ENCODE measurements around the gene NCKAP5. TPM values are rescaled to one million over a fixed set of nuclear protein-coding genes. Genes with fewer than 3 reads are reported as not detected.
A peak's percentile ranks its signal among the peaks of the same experiment; 100 is the strongest.

Gene NCKAP5
- polyA plus RNA-seq (2013, experiment 1 of 2): 0.27 TPM
- 0.38 TPM for polyA plus RNA-seq (2013, experiment 2 of 2)

GRCh38 chr2:133568172-133568571 lies at the start of gene NCKAP5:
Gene NCKAP5, minus strand, starts transcription at chr2:133568463. Its CDS starts 50,937 bp downstream, at chr2:133517526.
- WGBS (ENCODE audit: extremely low coverage, insufficient coverage, low lambda C conversion rate): no CpG with 5 or more reads among the region's 12 CpGs
- Histone ChIP-seq H3K56ac (ENCODE audit: low read length) (no peak within 1 kb of the TSS), H2AK5ac (ENCODE audit: low read length) (no peak within 1 kb of the TSS), H3K79me1 (ENCODE audit: low read length) (no peaks in the 10 kb centered on the region), H3K4me3 (ENCODE audit: low read length) (no peak within 1 kb of the TSS), H3K79me2 (ENCODE audit: control insufficient read depth, insufficient read depth, low read length) (no peaks in the 10 kb centered on the region), H2BK15ac (replicated peaks; ENCODE audit: low read depth) (no peak within 1 kb of the TSS), H3K9ac (ENCODE audit: low read length) (no peak within 1 kb of the TSS), H3K27me3 (ENCODE audit: insufficient read depth, low read length, poor library complexity) (no peaks in the 10 kb centered on the region), H3K4me1 (ENCODE audit: control insufficient read depth, low read depth, low read length) (peaks cover 2% of the 10 kb centered on the region), H3K4ac (ENCODE audit: low read depth, low read length) (no peak within 1 kb of the TSS), H3K36me3 (ENCODE audit: control insufficient read depth, insufficient read depth, low read length) (no peaks in the 10 kb centered on the region), H4K8ac (ENCODE audit: low read depth, low read length) (no peak within 1 kb of the TSS), H3K27ac (ENCODE audit: low read depth, low read length) (no peak within 1 kb of the TSS), H3K18ac (ENCODE audit: low read length) (peak within 1 kb of the TSS; percentile 56), H4K5ac (ENCODE audit: low read length) (no peak within 1 kb of the TSS), H2BK120ac (ENCODE audit: low read depth, low read length) (no peak within 1 kb of the TSS), H3K23ac (ENCODE audit: low read length) (no peak within 1 kb of the TSS), H2BK5ac (ENCODE audit: low read length) (no peak within 1 kb of the TSS), H3K4me2 (ENCODE audit: low read length) (no peak within 1 kb of the TSS)
- DNase-seq: no peak

DNA sequence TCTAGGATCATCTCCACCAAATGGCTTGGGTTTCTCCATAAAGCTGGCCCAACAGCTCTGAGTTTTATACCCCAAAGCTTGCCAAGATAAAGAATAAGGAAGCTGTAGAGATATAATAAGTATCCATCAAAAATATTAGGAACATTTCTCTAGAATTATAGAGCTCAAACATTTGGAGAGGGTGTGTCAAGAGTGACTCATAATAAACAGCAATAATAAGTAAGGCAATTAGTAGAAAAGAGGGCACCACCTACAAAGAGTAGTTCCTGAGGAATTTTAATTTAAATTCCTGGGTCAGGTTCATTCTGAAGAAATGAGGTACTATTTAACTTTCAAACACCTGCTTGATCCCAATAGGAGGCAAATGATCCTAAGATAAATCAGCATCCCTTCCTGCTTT lies 41.4 kb upstream of the NCKAP5 start:
- no peak overlapping the region for H3K18ac ChIP-seq (ENCODE audit: low read length)
- H2BK120ac ChIP-seq (ENCODE audit: low read depth, low read length): no peak overlapping the region
- no peaks in the 10 kb centered on the region for H3K4me1 ChIP-seq (ENCODE audit: control insufficient read depth, low read depth, low read length)
- no peak for DNase-seq
- no peaks in the 10 kb centered on the region for H3K79me1 ChIP-seq (ENCODE audit: low read length)
- H3K27me3 ChIP-seq (ENCODE audit: insufficient read depth, low read length, poor library complexity): no peaks in the 10 kb centered on the region
- H3K9ac ChIP-seq (ENCODE audit: low read length): no peak overlapping the region
- H3K27ac ChIP-seq (ENCODE audit: low read depth, low read length): no peak overlapping the region
- H3K23ac ChIP-seq (ENCODE audit: low read length): no peak overlapping the region
- no peak overlapping the region for H4K8ac ChIP-seq (ENCODE audit: low read depth, low read length)
- no peak overlapping the region for H3K4me3 ChIP-seq (ENCODE audit: low read length)
- H3K4me2 ChIP-seq (ENCODE audit: low read length): no peak overlapping the region
- H3K56ac ChIP-seq (ENCODE audit: low read length): no peak overlapping the region
- H2BK5ac ChIP-seq (ENCODE audit: low read length): no peak overlapping the region
- H3K4ac ChIP-seq (ENCODE audit: low read depth, low read length): no peak overlapping the region
- no peaks in the 10 kb centered on the region for H3K36me3 ChIP-seq (ENCODE audit: control insufficient read depth, insufficient read depth, low read length)
- H4K5ac ChIP-seq (ENCODE audit: low read length): no peak overlapping the region
- no peaks in the 10 kb centered on the region for H3K79me2 ChIP-seq (ENCODE audit: control insufficient read depth, insufficient read depth, low read length)
- H2BK15ac ChIP-seq (replicated peaks; ENCODE audit: low read depth): no peak overlapping the region
- no peak overlapping the region for H2AK5ac ChIP-seq (ENCODE audit: low read length)

GRCh38 chr2:133608291-133608690 lies 40.0 kb upstream of the NCKAP5 start:
- no peak overlapping the region for H3K27ac ChIP-seq (ENCODE audit: low read depth, low read length)
- no peak overlapping the region for H4K8ac ChIP-seq (ENCODE audit: low read depth, low read length)
- H2BK15ac ChIP-seq (replicated peaks; ENCODE audit: low read depth): no peak overlapping the region
- no peak overlapping the region for H4K5ac ChIP-seq (ENCODE audit: low read length)
- no peak overlapping the region for H3K9ac ChIP-seq (ENCODE audit: low read length)
- H3K4me1 ChIP-seq (ENCODE audit: control insufficient read depth, low read depth, low read length): no peaks in the 10 kb centered on the region
- H3K4ac ChIP-seq (ENCODE audit: low read depth, low read length): no peak overlapping the region
- H2BK5ac ChIP-seq (ENCODE audit: low read length): no peak overlapping the region
- no peak overlapping the region for H2AK5ac ChIP-seq (ENCODE audit: low read length)
- H3K56ac ChIP-seq (ENCODE audit: low read length): no peak overlapping the region
- H3K23ac ChIP-seq (ENCODE audit: low read length): no peak overlapping the region
- no peak overlapping the region for H2BK120ac ChIP-seq (ENCODE audit: low read depth, low read length)
- no peaks in the 10 kb centered on the region for H3K79me1 ChIP-seq (ENCODE audit: low read length)
- DNase-seq: no peak
- no peak overlapping the region for H3K4me2 ChIP-seq (ENCODE audit: low read length)
- H3K4me3 ChIP-seq (ENCODE audit: low read length): no peak overlapping the region
- H3K27me3 ChIP-seq (ENCODE audit: insufficient read depth, low read length, poor library complexity): no peaks in the 10 kb centered on the region
- no peaks in the 10 kb centered on the region for H3K79me2 ChIP-seq (ENCODE audit: control insufficient read depth, insufficient read depth, low read length)
- WGBS (ENCODE audit: extremely low coverage, insufficient coverage, low lambda C conversion rate): no CpG with 5 or more reads among the region's 1 CpG
- no peaks in the 10 kb centered on the region for H3K36me3 ChIP-seq (ENCODE audit: control insufficient read depth, insufficient read depth, low read length)
- H3K18ac ChIP-seq (ENCODE audit: low read length): no peak overlapping the region

GRCh38 chr2:133607679-133608078 lies 39.4 kb upstream of the NCKAP5 start:
- Histone ChIP-seq H2BK5ac (ENCODE audit: low read length) (no peak overlapping the region), H2AK5ac (ENCODE audit: low read length) (no peak overlapping the region), H3K27me3 (ENCODE audit: insufficient read depth, low read length, poor library complexity) (no peaks in the 10 kb centered on the region), H2BK120ac (ENCODE audit: low read depth, low read length) (no peak overlapping the region), H3K4me1 (ENCODE audit: control insufficient read depth, low read depth, low read length) (no peaks in the 10 kb centered on the region), H3K9ac (ENCODE audit: low read length) (no peak overlapping the region), H3K4me3 (ENCODE audit: low read length) (no peak overlapping the region), H3K79me1 (ENCODE audit: low read length) (no peaks in the 10 kb centered on the region), H2BK15ac (replicated peaks; ENCODE audit: low read depth) (no peak overlapping the region), H3K56ac (ENCODE audit: low read length) (no peak overlapping the region), H3K27ac (ENCODE audit: low read depth, low read length) (no peak overlapping the region), H3K79me2 (ENCODE audit: control insufficient read depth, insufficient read depth, low read length) (no peaks in the 10 kb centered on the region), H3K4me2 (ENCODE audit: low read length) (no peak overlapping the region), H3K23ac (ENCODE audit: low read length) (no peak overlapping the region), H3K4ac (ENCODE audit: low read depth, low read length) (no peak overlapping the region), H3K18ac (ENCODE audit: low read length) (no peak overlapping the region), H4K8ac (ENCODE audit: low read depth, low read length) (no peak overlapping the region), H3K36me3 (ENCODE audit: control insufficient read depth, insufficient read depth, low read length) (no peaks in the 10 kb centered on the region), H4K5ac (ENCODE audit: low read length) (no peak overlapping the region)
- DNase-seq: no peak
- no CpG with 5 or more reads among the region's 1 CpG for WGBS (ENCODE audit: extremely low coverage, insufficient coverage, low lambda C conversion rate)

GRCh38 chr2:133606616-133607015 lies 38.4 kb upstream of the NCKAP5 start:
- no peaks in the 10 kb centered on the region for H3K79me2 ChIP-seq (ENCODE audit: control insufficient read depth, insufficient read depth, low read length)
- no peak overlapping the region for H2BK5ac ChIP-seq (ENCODE audit: low read length)
- H4K5ac ChIP-seq (ENCODE audit: low read length): no peak overlapping the region
- H3K4me3 ChIP-seq (ENCODE audit: low read length): no peak overlapping the region
- peak; percentile 52 for DNase-seq
- no peak overlapping the region for H2AK5ac ChIP-seq (ENCODE audit: low read length)
- H3K79me1 ChIP-seq (ENCODE audit: low read length): no peaks in the 10 kb centered on the region
- no peak overlapping the region for H3K56ac ChIP-seq (ENCODE audit: low read length)
- no peak overlapping the region for H3K23ac ChIP-seq (ENCODE audit: low read length)
- no peak overlapping the region for H3K18ac ChIP-seq (ENCODE audit: low read length)
- no peak overlapping the region for H3K4me2 ChIP-seq (ENCODE audit: low read length)
- no peak overlapping the region for H4K8ac ChIP-seq (ENCODE audit: low read depth, low read length)
- H3K4ac ChIP-seq (ENCODE audit: low read depth, low read length): no peak overlapping the region
- H3K36me3 ChIP-seq (ENCODE audit: control insufficient read depth, insufficient read depth, low read length): no peaks in the 10 kb centered on the region
- no peak overlapping the region for H3K9ac ChIP-seq (ENCODE audit: low read length)
- H2BK15ac ChIP-seq (replicated peaks; ENCODE audit: low read depth): no peak overlapping the region
- H3K4me1 ChIP-seq (ENCODE audit: control insufficient read depth, low read depth, low read length): no peaks in the 10 kb centered on the region
- no peaks in the 10 kb centered on the region for H3K27me3 ChIP-seq (ENCODE audit: insufficient read depth, low read length, poor library complexity)
- no peak overlapping the region for H3K27ac ChIP-seq (ENCODE audit: low read depth, low read length)
- no CpG with 5 or more reads among the region's 1 CpG for WGBS (ENCODE audit: extremely low coverage, insufficient coverage, low lambda C conversion rate)
- H2BK120ac ChIP-seq (ENCODE audit: low read depth, low read length): no peak overlapping the region

GRCh38 chr2:133605766-133606137 lies 37.5 kb upstream of the NCKAP5 start:
- H3K9ac ChIP-seq (ENCODE audit: low read length): no peak overlapping the region
- H4K5ac ChIP-seq (ENCODE audit: low read length): no peak overlapping the region
- no peaks in the 10 kb centered on the region for H3K4me1 ChIP-seq (ENCODE audit: control insufficient read depth, low read depth, low read length)
- no peak overlapping the region for H3K56ac ChIP-seq (ENCODE audit: low read length)
- H3K36me3 ChIP-seq (ENCODE audit: control insufficient read depth, insufficient read depth, low read length): no peaks in the 10 kb centered on the region
- no peak overlapping the region for H2BK15ac ChIP-seq (replicated peaks; ENCODE audit: low read depth)
- no peak overlapping the region for H3K4me2 ChIP-seq (ENCODE audit: low read length)
- no peak overlapping the region for H3K27ac ChIP-seq (ENCODE audit: low read depth, low read length)
- no peak overlapping the region for H2AK5ac ChIP-seq (ENCODE audit: low read length)
- WGBS (ENCODE audit: extremely low coverage, insufficient coverage, low lambda C conversion rate): no CpG with 5 or more reads among the region's 1 CpG
- H3K23ac ChIP-seq (ENCODE audit: low read length): no peak overlapping the region
- no peaks in the 10 kb centered on the region for H3K27me3 ChIP-seq (ENCODE audit: insufficient read depth, low read length, poor library complexity)
- H3K4ac ChIP-seq (ENCODE audit: low read depth, low read length): no peak overlapping the region
- no peak for DNase-seq
- H3K79me1 ChIP-seq (ENCODE audit: low read length): no peaks in the 10 kb centered on the region
- H3K18ac ChIP-seq (ENCODE audit: low read length): no peak overlapping the region
- no peak overlapping the region for H3K4me3 ChIP-seq (ENCODE audit: low read length)
- no peak overlapping the region for H2BK120ac ChIP-seq (ENCODE audit: low read depth, low read length)
- no peak overlapping the region for H4K8ac ChIP-seq (ENCODE audit: low read depth, low read length)
- no peaks in the 10 kb centered on the region for H3K79me2 ChIP-seq (ENCODE audit: control insufficient read depth, insufficient read depth, low read length)
- H2BK5ac ChIP-seq (ENCODE audit: low read length): no peak overlapping the region
